ENCODE data around the gene SEMA5A.

SEMA5A gene

DNA sequence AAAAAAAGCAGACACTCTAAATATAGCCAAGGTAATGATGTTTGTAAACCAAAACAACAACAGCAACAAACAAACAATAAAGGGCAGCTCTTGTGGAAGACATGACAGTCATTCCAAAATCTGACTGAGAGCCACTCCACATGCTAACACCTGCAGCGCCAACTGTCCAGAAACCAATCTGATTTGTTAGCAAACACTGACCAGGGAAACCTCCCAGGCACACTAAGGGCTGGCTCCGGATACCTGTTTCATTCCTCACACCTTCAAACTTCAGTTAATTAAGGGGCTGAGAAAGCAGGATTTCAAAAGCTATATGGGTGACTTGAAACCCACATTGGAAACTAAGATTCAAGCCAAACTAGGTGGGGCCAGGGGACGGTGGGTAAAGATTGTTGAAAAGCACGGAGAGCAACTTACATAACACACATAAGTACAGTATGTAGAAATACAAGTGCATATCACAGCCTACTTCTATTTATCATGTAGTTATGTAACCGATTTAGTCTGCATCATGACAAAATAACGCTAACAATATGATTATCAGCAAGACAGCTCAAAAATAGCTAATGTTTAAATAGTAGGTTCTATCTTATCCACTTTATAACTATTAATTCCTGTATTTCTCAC, 203.6 kb downstream of the SEMA5A start:
- Histone ChIP-seq H3K9me3 (no peaks in the 10 kb centered on the region), H3K27me3 (no peaks in the 10 kb centered on the region), H3K36me3 (no peaks in the 10 kb centered on the region), H3K4me1 (no peaks in the 10 kb centered on the region), H3K4me3 (ENCODE audit: low read depth, low read length) (no peak overlapping the region)
- DNase-seq: no peak
- TF ChIP-seq, protein P1, sequence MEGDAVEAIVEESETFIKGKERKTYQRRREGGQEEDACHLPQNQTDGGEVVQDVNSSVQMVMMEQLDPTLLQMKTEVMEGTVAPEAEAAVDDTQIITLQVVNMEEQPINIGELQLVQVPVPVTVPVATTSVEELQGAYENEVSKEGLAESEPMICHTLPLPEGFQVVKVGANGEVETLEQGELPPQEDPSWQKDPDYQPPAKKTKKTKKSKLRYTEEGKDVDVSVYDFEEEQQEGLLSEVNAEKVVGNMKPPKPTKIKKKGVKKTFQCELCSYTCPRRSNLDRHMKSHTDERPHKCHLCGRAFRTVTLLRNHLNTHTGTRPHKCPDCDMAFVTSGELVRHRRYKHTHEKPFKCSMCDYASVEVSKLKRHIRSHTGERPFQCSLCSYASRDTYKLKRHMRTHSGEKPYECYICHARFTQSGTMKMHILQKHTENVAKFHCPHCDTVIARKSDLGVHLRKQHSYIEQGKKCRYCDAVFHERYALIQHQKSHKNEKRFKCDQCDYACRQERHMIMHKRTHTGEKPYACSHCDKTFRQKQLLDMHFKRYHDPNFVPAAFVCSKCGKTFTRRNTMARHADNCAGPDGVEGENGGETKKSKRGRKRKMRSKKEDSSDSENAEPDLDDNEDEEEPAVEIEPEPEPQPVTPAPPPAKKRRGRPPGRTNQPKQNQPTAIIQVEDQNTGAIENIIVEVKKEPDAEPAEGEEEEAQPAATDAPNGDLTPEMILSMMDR (IDR thresholded peaks at IDR 0.05; ENCODE audit: low read depth, low read length): no peak

DNA sequence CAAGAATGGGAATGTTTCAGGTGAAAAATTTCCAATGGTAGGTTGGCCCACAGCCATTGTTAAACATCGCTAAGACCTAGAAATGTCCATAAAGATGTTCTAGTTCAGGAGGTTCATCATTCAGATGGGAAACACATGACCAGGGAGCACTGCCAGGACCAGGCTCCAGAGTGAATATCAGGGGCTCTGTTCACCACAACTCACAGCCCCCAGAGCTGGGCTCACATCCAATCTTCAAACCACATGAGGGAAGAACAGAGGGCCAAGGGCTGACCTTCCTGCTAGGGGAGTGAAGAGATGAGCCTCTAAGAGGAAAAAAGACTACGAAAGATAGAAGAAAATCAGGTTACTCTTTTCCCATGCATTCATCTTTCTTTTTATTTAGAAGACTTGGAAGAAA, 205.8 kb downstream of the SEMA5A start:
- Histone ChIP-seq H3K9me3 (no peaks in the 10 kb centered on the region), H3K4me3 (ENCODE audit: low read depth, low read length) (no peak overlapping the region), H3K4me1 (no peaks in the 10 kb centered on the region), H3K27me3 (no peaks in the 10 kb centered on the region), H3K36me3 (no peaks in the 10 kb centered on the region)
- TF ChIP-seq, protein P1 (IDR thresholded peaks at IDR 0.05; ENCODE audit: low read depth, low read length): no peak
- no peak for DNase-seq

DNA sequence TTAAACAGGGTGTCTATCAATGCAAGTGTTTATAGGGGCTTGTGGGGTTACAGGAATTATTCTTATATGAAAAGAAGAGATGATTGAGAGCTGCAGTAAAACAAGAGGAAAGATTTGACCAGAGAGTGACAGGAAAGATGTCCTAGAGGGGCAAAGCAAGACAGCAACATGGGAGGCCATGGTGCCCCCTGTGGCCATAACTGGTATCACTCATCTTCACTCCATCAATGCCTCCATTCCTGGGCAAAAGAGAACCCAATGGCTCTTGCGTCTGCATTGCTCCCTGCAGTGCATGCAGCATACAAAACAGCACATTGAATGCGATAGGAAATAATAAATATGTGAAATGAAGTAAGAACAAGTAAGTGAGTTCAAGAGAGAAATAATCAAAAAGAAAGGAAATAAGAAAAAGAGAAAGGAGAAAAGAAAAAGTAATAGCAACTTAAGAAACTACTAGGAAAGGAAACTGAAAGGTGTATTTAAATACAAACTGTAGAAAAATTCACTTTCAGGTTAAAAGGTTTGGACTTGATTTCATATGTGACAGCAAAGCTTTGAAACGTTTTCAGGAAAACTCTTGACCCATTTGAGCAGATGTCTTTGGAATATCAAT, 206.6 kb downstream of the SEMA5A start:
- no peaks in the 10 kb centered on the region for H3K9me3 ChIP-seq
- TF ChIP-seq, protein P1 (IDR thresholded peaks at IDR 0.05; ENCODE audit: low read depth, low read length): peak; percentile 59
- no peaks in the 10 kb centered on the region for H3K36me3 ChIP-seq
- no peak overlapping the region for H3K4me3 ChIP-seq (ENCODE audit: low read depth, low read length)
- DNase-seq: peak; percentile 46
- no peaks in the 10 kb centered on the region for H3K4me1 ChIP-seq
- H3K27me3 ChIP-seq: no peaks in the 10 kb centered on the region

DNA sequence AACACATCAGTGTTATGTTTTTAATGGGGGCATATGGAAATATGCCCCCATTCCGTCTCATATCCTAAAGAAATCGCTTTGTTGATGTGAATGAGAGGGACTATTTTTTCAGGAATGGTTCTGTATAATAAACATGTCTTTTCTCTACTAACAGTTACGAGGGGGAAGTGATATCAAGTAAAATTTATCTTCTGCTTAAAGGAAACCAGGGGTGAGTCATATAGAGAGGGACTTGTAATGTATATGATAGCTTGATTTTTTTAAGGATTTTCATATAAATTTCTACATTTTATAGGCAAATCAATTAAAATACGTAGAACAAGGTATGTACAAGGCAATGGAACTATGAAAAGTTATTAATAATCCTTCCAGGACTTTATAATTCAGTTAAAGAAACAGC, 207.1 kb downstream of the SEMA5A start:
- DNase-seq: no peak
- TF ChIP-seq, protein P1 (IDR thresholded peaks at IDR 0.05; ENCODE audit: low read depth, low read length): no peak
- Histone ChIP-seq H3K27me3 (no peaks in the 10 kb centered on the region), H3K4me1 (no peaks in the 10 kb centered on the region), H3K36me3 (no peaks in the 10 kb centered on the region), H3K9me3 (no peaks in the 10 kb centered on the region), H3K4me3 (ENCODE audit: low read depth, low read length) (no peak overlapping the region)

DNA sequence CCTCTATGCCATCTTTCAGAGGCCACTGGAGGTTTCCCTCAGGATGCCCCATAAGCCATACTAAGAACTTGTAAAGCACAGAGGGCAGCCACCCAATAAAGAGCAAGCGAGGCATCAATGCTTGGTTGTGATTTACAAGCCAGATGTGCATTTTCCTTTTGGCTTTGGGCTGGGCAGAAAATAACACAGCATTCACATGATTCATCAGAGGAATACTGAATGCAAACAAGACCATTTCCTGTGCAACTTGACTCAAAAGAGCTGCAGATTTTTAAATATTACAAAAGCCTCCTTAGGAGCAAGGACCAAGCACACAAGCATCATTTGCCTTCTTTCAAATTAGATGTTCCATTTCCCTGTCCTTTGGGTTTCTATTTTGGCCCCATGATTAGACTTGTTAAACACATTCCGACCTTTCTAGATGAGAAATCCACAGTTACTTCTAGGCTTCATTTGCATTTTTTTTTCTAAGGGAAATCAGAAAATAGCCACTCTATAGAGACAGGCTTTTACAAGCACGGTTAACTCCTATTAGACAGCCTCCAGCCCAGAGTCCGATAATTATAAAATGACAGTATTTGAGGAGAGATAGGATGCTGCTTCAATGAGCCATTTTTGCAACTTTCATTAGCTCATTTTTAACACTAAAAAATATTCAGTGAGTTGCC, 207.8 kb downstream of the SEMA5A start:
- no peak for DNase-seq
- H3K9me3 ChIP-seq: no peaks in the 10 kb centered on the region
- no peak overlapping the region for H3K4me3 ChIP-seq (ENCODE audit: low read depth, low read length)
- H3K27me3 ChIP-seq: no peaks in the 10 kb centered on the region
- TF ChIP-seq, protein P1 (IDR thresholded peaks at IDR 0.05; ENCODE audit: low read depth, low read length): no peak
- no peaks in the 10 kb centered on the region for H3K36me3 ChIP-seq
- no peaks in the 10 kb centered on the region for H3K4me1 ChIP-seq
